HEK293 (cell line): ENCODE results near the gene SF3B2.

Experiments used
- ZBTB17 ChIP-seq: fragments of 450-650 bp; formaldehyde crosslinking; IDR thresholded peaks from 2 replicates; pipeline ENCODE4 v1.5.1; 2016; ENCODE audit warnings: missing biosample characterization, missing genetic modification characterization
- ZNF23 ChIP-seq: fragments of 450-650 bp; formaldehyde crosslinking; IDR thresholded peaks from 2 replicates; pipeline ENCODE4 v1.5.1; 2016; ENCODE audit warnings: missing biosample characterization, missing genetic modification characterization, borderline replicate concordance
- ZNF350 ChIP-seq: fragments of 450-650 bp; formaldehyde crosslinking; IDR thresholded peaks from 2 replicates; pipeline ENCODE4 v1.5.0; 2017; ENCODE audit warnings: missing biosample characterization, mild to moderate bottlenecking, missing genetic modification characterization
- ZNF510 ChIP-seq: fragments of 450-650 bp; formaldehyde crosslinking; IDR thresholded peaks from 2 replicates; pipeline ENCODE4 v1.5.1; 2018; ENCODE audit warnings: mild to moderate bottlenecking, missing genetic modification characterization, missing biosample characterization; ENCODE audit not compliant: insufficient replicate concordance
- ZNF561 ChIP-seq: fragments of 450-650 bp; IDR thresholded peaks from 2 replicates; pipeline ENCODE4 v1.5.1; 2018; ENCODE audit warnings: missing biosample characterization, missing genetic modification characterization, borderline replicate concordance
- ZSCAN30 ChIP-seq: fragments of 450-650 bp; IDR thresholded peaks from 2 replicates; pipeline ENCODE4 v1.5.1; 2018; ENCODE audit warnings: missing biosample characterization, mild to moderate bottlenecking, missing genetic modification characterization, moderate library complexity
- ZXDB ChIP-seq: fragments of 450-650 bp; formaldehyde crosslinking; IDR thresholded peaks from 2 replicates; pipeline ENCODE4 v1.5.1; 2016; ENCODE audit warnings: missing biosample characterization, missing genetic modification characterization
- TF ChIP-seq, protein P1 (sequence below): fragments of 450-650 bp; formaldehyde crosslinking; IDR thresholded peaks from 2 replicates; pipeline ENCODE4 v1.5.1; 2016; ENCODE audit warnings: missing biosample characterization, missing genetic modification characterization
- TF ChIP-seq, protein P2 (sequence below): fragments of 450-650 bp; formaldehyde crosslinking; IDR thresholded peaks from 2 replicates; pipeline ENCODE4 v1.5.1; 2016; ENCODE audit warnings: missing biosample characterization, missing genetic modification characterization
- TF ChIP-seq, protein P3 (sequence below): fragments of 450-650 bp; formaldehyde crosslinking; IDR thresholded peaks from 2 replicates; pipeline ENCODE4 v1.5.1; 2016; ENCODE audit warnings: missing biosample characterization, missing genetic modification characterization

DNA sequence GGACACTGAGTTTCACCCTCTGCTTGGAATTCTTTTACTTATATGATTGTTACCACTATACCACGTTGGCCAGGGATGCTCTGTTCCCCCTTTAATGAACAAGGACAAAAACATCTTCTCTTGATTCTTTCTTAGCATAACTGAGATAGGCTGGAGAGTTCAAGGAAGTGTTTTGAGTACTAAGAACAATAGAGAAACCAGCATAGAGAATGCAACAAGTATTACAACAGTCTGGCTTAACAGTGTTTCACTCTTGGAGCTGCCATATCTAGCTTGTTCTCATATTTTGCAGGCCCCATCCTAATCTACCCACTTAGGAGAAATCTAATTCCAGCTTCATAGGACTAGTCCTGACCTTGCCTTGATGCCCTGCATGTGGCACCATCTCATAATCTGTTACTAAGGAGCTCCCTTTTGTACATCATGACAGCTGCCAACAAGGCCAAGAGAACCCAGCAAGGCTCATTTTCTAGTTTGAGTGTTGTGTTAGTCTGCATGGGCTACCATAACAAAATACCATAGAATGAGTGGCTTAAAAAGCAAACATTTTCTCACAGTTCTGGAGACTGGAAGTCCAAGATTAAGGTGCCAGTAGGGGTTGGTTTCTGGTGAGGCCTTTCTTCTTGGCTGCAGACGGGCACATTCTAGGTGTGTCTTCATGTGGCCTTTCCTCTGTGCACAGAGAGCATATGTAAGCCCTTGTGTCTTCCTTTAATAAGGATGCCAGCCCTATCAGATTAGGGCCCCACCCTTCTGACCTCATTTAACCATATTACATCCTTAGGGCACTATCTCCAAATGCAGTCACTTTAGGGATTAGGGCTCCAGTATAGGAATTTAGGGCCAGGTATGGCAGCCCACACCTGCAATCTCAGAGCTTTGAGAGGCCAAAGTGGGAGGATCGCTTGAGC lies 55.7 kb downstream of the SF3B2 start:
- TF ChIP-seq ZNF561 (tag by site-specific recombination) (no peak), ZXDB (tag by site-specific recombination) (no peak), ZNF510 (tag by site-specific recombination) (no peak), ZSCAN30 (tag by site-specific recombination) (no peak), ZNF350 (tag by site-specific recombination) (no peak), ZBTB17 (tag by site-specific recombination) (no peak), ZNF23 (tag by site-specific recombination) (no peak)
- TF ChIP-seq, protein P1, sequence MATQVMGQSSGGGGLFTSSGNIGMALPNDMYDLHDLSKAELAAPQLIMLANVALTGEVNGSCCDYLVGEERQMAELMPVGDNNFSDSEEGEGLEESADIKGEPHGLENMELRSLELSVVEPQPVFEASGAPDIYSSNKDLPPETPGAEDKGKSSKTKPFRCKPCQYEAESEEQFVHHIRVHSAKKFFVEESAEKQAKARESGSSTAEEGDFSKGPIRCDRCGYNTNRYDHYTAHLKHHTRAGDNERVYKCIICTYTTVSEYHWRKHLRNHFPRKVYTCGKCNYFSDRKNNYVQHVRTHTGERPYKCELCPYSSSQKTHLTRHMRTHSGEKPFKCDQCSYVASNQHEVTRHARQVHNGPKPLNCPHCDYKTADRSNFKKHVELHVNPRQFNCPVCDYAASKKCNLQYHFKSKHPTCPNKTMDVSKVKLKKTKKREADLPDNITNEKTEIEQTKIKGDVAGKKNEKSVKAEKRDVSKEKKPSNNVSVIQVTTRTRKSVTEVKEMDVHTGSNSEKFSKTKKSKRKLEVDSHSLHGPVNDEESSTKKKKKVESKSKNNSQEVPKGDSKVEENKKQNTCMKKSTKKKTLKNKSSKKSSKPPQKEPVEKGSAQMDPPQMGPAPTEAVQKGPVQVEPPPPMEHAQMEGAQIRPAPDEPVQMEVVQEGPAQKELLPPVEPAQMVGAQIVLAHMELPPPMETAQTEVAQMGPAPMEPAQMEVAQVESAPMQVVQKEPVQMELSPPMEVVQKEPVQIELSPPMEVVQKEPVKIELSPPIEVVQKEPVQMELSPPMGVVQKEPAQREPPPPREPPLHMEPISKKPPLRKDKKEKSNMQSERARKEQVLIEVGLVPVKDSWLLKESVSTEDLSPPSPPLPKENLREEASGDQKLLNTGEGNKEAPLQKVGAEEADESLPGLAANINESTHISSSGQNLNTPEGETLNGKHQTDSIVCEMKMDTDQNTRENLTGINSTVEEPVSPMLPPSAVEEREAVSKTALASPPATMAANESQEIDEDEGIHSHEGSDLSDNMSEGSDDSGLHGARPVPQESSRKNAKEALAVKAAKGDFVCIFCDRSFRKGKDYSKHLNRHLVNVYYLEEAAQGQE (tag by site-specific recombination), result no peak
- TF ChIP-seq, protein P2, sequence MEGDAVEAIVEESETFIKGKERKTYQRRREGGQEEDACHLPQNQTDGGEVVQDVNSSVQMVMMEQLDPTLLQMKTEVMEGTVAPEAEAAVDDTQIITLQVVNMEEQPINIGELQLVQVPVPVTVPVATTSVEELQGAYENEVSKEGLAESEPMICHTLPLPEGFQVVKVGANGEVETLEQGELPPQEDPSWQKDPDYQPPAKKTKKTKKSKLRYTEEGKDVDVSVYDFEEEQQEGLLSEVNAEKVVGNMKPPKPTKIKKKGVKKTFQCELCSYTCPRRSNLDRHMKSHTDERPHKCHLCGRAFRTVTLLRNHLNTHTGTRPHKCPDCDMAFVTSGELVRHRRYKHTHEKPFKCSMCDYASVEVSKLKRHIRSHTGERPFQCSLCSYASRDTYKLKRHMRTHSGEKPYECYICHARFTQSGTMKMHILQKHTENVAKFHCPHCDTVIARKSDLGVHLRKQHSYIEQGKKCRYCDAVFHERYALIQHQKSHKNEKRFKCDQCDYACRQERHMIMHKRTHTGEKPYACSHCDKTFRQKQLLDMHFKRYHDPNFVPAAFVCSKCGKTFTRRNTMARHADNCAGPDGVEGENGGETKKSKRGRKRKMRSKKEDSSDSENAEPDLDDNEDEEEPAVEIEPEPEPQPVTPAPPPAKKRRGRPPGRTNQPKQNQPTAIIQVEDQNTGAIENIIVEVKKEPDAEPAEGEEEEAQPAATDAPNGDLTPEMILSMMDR (tag by site-specific recombination), result no peak
- TF ChIP-seq, protein P3, sequence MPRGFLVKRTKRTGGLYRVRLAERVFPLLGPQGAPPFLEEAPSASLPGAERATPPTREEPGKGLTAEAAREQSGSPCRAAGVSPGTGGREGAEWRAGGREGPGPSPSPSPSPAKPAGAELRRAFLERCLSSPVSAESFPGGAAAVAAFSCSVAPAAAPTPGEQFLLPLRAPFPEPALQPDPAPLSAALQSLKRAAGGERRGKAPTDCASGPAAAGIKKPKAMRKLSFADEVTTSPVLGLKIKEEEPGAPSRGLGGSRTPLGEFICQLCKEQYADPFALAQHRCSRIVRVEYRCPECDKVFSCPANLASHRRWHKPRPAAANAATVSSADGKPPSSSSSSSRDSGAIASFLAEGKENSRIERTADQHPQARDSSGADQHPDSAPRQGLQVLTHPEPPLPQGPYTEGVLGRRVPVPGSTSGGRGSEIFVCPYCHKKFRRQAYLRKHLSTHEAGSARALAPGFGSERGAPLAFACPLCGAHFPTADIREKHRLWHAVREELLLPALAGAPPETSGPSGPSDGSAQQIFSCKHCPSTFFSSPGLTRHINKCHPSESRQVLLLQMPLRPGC (tag by site-specific recombination), result no peak
